SH-SY5Y (cell line): ENCODE results near the gene PDLIM5.

Experiments used
- GATA2 ChIP-seq: IDR thresholded peaks from 2 replicates; pipeline ENCODE4 v1.6.1; 2011; ENCODE audit warnings: mild to moderate bottlenecking, low read depth, low read length
- GATA3 ChIP-seq: IDR thresholded peaks from 2 replicates; pipeline ENCODE4 v1.6.1; 2011; ENCODE audit warnings: low read depth, mild to moderate bottlenecking, low read length, moderate library complexity

The PDLIM5 gene

DNA sequence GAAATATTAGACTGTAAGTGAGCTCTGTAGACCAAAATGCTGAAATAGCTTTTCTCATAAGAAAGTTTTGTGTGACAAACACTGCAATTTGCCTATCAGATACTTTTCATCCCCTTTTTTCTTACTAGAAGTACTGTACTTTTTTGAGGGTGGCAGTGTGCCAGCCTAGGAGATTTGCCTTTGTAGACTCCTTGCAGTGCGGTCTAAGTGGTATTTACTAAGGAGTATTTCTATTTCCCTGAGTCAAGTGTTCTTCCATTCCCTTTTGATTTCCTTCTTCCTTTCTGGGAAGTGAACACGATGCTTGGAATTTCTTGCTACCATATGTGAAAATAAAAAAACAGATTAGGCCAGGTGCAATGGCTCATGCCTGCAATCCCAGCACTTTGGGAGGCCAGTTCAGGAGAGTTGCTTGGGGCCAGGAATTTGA lies 34.6 kb downstream of the PDLIM5 start:
- TF ChIP-seq GATA3 (no peak), GATA2 (no peak)

DNA sequence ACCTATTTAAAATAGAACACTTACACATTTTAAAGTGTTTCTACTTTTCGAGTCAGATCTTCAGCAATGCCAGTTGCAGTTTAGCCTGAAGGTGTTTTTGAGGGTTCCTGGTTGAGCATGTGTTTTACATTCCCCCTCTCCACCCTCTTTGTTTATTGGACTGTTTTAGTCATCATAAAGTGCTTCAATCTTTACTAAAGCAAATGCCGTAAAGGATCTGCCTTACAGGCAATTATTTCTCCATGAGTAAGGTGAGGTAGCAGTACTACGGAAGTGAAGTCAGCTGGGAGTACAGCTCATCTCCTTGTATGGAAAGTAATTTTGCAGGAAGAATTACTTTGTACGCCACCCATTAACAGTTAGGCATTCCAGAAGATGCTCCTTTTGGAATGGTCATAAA lies 36.9 kb downstream of the PDLIM5 start:
- TF ChIP-seq GATA3 (no peak), GATA2 (no peak)

DNA sequence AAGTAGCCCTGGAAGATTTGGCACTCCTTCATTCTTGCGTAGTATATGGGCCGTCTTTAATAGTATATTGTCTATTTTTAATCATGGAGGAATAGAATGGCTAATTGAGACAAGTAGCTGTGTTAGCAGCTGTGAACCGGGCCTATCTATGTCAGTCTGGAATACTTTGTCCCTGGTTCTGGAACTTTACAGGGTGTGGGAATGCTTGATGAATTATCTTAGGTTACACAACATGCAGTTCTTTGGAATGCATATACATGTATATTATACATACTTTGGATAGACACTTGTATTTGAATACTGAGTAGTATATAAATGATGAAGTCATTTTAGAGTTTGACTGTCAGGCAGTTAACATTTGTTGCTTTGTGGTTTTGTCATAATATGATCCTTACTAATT lies 37.4 kb downstream of the PDLIM5 start:
- no peak for TF ChIP-seq GATA2
- no peak for TF ChIP-seq GATA3

DNA sequence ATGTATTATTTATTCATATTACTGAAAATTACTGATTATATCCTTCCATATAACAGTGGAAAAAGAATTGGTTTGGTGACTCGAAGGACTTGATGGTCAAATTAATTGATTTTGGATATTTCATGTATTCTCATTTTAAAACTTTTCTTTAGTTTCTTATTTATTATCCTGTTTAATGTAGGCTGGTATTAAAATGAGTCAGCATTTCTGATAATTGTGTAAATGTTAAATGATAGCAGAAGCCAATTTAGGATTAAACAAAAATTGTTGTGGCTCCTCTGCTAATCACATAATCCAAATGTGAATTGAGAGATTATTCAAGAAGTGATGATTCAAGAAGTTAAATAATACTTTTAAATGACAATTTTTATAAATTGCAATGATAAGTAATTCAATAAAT lies 38.7 kb downstream of the PDLIM5 start:
- TF ChIP-seq GATA2 (no peak), GATA3 (no peak)

DNA sequence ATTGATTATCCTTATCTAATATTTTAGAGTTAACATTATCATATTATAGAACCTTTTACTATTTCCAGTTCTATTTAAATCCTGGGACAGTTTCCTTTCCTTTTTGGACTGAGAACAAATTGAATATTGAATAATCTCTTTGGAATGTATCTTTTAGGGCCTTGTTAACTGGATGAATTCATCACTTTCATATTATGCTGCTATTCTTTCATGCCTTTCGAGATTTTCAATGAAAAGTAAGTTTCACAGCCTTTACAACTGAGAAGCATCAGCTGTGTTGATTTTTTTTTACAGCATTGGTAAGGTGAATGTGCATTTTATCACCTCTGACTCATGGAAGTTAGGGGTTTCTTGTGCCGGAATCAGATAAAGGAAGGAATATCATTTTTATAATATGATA lies 39.6 kb downstream of the PDLIM5 start:
- no peak for TF ChIP-seq GATA3
- TF ChIP-seq GATA2, result no peak

DNA sequence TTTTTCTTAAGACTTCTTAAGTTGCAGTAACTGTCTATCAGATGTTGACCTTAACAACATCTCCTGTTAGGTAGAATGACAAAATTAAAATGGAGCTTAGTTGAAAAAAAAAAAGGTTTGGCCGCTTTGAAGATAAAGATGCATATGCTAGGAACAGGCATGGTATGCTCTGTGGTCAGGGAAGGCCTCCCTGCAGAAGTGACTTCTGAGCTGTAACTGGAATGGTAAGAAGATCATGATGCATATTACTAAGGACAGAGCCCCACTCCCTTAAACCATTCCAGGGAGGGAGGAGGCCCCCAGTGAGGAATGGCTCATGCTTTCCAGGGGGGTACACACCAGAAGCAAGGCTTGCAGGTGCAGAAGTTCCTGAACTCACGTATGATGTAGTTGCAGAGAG lies 43.7 kb downstream of the PDLIM5 start:
- no peak for TF ChIP-seq GATA3
- no peak for TF ChIP-seq GATA2

DNA sequence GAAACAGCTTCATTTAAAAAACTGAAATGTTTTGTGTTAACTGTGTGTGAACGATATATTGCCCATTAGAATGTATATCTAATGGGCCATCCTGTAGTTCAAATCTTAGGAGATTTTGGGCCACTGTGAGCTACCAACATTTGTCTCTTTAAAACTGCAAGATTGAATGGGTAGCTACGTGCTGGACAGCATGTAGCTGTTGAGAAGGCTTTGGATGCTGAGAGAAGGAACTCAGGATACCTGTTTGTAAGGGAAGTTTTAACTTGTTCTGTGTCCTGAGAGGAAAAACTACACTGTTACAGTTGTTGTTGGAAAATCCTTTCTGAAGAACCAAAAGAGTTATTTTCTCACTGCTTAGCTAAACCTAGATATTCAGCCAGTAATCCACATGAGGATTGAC lies 45.9 kb downstream of the PDLIM5 start:
- TF ChIP-seq GATA2, result no peak
- TF ChIP-seq GATA3, result no peak

DNA sequence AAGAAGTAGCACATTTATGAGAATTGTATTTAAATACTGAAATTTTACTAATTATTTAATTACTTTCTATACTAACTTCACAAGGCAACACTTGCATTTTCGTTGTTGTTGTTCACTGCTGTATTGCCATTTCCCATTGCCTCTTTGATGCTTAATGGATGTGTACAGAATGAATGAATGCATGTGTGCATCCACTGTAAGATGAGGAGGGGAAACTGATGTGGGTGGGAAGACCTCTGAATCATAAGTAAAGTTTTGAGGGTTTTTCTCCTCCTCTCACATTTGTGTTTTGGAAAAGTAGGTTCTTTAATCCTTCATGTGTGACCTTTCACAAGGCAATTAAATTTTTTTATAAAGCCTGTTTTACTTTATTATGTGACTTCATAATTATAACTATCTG lies 46.8 kb downstream of the PDLIM5 start:
- TF ChIP-seq GATA2 (no peak), GATA3 (no peak)

DNA sequence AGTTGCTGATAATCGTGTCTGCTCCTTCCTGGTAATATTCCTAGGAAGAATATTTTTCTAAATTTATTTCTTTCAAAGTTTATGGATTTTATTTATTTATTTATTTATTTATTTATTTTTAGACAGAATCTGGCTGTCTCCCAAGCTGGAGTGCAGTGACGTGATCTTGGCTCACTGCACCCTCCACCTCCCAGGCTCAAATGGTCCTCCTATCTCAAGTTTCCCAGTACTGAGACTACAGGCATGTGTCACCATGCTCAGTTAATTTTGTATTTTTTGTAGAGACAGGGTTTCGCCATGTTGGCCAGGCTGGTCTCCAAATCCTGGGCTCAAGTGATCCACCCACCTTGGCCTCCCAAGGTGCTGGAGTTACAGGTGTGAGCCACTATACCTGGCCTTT lies 48.9 kb downstream of the PDLIM5 start:
- no peak for TF ChIP-seq GATA3
- no peak for TF ChIP-seq GATA2

DNA sequence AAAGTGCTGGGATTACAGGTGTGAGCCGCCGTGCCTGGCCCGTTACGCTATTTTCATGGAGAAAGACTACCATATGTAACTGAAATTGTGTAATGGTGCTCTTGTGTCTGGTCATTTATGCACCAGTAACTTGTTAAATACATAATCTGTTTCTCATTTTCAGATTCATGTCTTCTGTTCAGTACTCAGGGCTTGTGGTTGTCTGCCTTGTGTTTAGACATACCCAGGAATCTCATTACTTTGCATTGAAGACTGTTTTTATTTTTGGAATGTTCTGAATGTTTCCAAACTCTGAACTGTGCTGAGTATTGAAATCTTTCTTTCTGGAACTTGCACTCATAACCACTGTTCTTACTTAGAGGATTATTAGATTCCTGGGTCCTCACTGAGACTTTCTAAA lies 52.8 kb downstream of the PDLIM5 start:
- TF ChIP-seq GATA2 (no peak), GATA3 (no peak)

DNA sequence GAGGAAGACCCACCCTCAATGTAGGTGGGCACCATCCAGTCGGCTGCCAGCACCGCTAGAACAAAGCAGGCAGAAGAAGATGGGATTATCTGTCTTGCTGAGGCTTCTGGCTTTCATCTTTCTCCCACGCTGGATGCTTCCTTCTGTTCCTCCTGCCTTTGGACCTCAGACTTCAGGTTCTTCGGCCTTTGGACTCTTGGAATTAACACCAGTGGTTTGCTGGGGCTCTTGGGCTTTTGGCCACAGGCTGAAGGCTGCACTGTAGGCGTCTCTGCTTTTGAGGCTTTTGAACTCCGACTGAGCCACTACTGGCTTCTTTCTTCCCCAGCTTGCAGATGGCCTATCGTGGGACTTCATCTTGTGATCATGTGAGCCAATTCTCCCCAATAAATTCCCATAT lies 55.1 kb downstream of the PDLIM5 start:
- TF ChIP-seq GATA2, result no peak
- no peak for TF ChIP-seq GATA3

DNA sequence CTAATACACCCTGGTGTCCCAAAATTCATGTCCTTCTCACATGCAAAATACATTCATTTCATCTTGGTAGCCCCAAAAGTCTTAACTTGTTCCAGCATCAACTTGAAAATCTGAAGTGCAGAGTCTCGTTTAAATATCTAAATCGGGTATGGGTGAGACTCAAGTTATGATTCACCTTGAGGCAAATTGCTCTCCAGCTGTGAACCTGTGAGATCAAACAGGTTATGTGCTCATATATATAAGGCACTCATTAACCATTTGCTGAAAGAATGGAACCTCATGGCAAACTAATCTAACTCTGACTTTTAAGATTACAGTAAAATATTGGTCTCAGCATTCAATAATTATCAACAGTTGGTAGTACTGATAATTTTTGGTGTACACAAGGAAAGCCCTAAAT lies 55.5 kb downstream of the PDLIM5 start:
- no peak for TF ChIP-seq GATA2
- no peak for TF ChIP-seq GATA3

DNA sequence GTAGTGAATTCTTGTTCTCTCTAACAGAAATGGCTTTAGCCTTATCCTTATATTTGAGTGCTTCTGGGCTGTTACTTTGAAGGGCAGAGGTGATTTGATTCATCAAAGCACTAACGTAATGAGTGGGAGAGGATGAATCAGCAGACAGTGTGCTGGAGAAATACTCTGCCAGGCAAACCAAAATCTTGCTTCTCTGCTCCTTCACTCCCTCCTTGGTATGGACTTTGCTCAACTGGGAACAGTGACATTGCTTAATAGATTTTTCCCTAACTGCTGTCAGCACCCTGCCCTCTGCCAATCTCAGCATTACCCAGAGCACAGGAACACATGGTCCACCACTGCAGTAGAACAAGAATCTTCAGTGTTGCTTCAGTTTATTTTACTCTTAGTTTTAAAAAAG lies 56.0 kb downstream of the PDLIM5 start:
- TF ChIP-seq GATA3, result no peak
- no peak for TF ChIP-seq GATA2

DNA sequence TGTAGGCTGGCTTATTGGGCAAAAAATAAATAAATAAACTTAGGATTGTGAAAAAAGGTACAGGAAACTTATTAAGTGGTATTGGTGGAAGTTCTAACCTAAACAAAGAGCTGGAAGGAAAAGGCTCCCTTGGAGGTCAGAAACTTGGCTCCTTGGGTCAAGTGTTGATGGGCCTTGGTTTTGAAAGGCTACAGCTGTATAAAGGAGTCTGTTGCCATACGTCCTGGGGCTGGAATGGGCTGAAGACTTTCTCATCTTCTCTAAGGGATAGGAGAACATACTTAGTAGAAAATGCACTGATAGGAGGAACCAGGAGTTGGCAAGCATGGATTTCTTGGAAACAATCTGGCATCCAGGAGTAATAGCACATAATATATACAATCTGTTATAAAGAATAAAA lies 56.6 kb downstream of the PDLIM5 start:
- TF ChIP-seq GATA2, result no peak
- TF ChIP-seq GATA3, result no peak

DNA sequence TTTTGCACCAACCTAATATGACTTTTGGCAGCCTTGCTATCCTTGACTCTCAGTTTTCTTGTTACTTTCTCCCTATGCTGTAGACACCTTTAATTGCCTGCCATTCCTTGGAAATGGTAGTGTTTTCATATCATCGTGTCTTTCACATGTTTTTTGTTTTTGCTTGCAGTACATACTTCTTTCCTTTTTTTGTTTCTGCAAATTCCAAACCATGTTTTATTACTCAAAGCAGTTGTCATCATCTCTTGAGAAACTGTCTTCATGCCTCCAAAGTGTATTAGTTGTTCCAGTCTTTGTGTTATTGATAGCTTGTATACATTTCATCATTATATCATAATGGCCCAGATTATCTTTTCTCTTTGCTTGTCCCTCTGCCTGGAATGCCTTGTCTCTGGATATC lies 57.1 kb downstream of the PDLIM5 start:
- TF ChIP-seq GATA3 (no peak), GATA2 (no peak)

DNA sequence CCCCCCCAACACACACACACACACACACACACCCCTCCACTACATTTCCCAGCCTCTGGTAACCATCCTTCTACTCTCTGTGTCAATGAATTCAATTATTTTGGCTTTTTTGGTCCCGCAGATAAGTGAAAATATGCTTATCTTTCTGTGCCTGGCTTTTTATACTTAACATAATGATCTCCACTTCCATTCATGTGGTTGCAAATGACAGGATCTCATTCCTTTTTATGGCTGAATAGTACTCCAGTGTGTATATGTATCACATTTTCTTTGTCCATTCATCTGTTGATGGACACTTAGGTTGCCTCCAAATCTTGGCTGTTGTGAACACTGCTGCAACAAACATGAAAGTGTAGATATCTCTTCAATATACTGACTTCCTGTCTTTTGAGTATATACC lies 59.8 kb downstream of the PDLIM5 start:
- TF ChIP-seq GATA3 (no peak), GATA2 (no peak)
